Left ventricle myocardium inferior (tissue), 1 donor: ENCODE measurements around the gene NAV2. TPM values are rescaled to one million over a fixed set of nuclear protein-coding genes. Genes with fewer than 3 reads are reported as not detected.
A peak's percentile ranks its signal among the peaks of the same experiment; 100 is the strongest.

Experiments
- DNase-seq: peaks from one replicate; pipeline ENCODE4 v3.0.0-alpha.2; 2020
- H3K27ac ChIP-seq: fragments of 200-600 bp; replicated peaks from 2 replicates; pipeline ENCODE4 v1.8.0; 2021
- H3K27me3 ChIP-seq: fragments of 200-600 bp; 2 replicates; pipeline ENCODE4 v1.8.0; 2021; ENCODE audit warnings: low read depth
- H3K36me3 ChIP-seq: fragments of 200-600 bp; 2 replicates; pipeline ENCODE4 v1.8.0; 2021
- H3K4me1 ChIP-seq: fragments of 200-600 bp; 2 replicates; pipeline ENCODE4 v1.8.0; 2021
- H3K4me3 ChIP-seq: fragments of 200-600 bp; 2 replicates; pipeline ENCODE4 v1.8.0; 2021; ENCODE audit warnings: mild to moderate bottlenecking, moderate library complexity
- H3K9me3 ChIP-seq: fragments of 200-600 bp; replicated peaks from 2 replicates; pipeline ENCODE4 v1.8.0; 2021
- CTCF ChIP-seq: fragments of 200-600 bp; IDR thresholded peaks from 2 replicates; pipeline ENCODE4 v1.8.0; 2021; ENCODE audit warnings: antibody characterized with exemption, mild to moderate bottlenecking, borderline replicate concordance
- intact Hi-C: fragments of 100-400 bp; cut with micrococcal nuclease; formaldehyde crosslinking; loops from one replicate; pipeline ENCODE4 v1.11.0; 2022
- total RNA-seq: library from RNA; stranded (reverse); fragmentation: NEBNext Ultra II Directional; extraction: Animal tissue kit (Norgen Biotek cat#: 25700); gene quantifications from one replicate; pipeline ENCODE4 v1.2.1, GENCODE V29; 2021
- donor health status: DM: no; HTN: yes; CAD: no; lungs with severe emphysema.

Gene NAV2
- total RNA-seq, 1 donor from 2014 or later: 14.3 TPM

- Histone ChIP-seq H3K9me3 (no peaks in the 10 kb centered on the region), H3K36me3 (no peaks in the 10 kb centered on the region), H3K27me3 (no peaks in the 10 kb centered on the region), H3K4me1 (peaks cover 46% of the 10 kb centered on the region), H3K4me3 (no peak overlapping the region), H3K27ac (no peak overlapping the region)
- intact Hi-C loops: no loop called here
- no peak for TF ChIP-seq CTCF
- no peak for DNase-seq
These were observed 148.5 kb downstream of the NAV2 start for GRCh38 chr11:19861171-19861570.

GRCh38 chr11:19862091-19862490 is 149.5 kb downstream of the NAV2 start:
- no peak overlapping the region for H3K4me3 ChIP-seq
- no peak for TF ChIP-seq CTCF
- H3K27ac ChIP-seq: no peak overlapping the region
- no peaks in the 10 kb centered on the region for H3K36me3 ChIP-seq
- H3K4me1 ChIP-seq: peaks cover 52% of the 10 kb centered on the region
- intact Hi-C loops: no loop called here
- no peaks in the 10 kb centered on the region for H3K9me3 ChIP-seq
- no peak for DNase-seq
- no peaks in the 10 kb centered on the region for H3K27me3 ChIP-seq

- intact Hi-C loops: no loop called here
- Histone ChIP-seq H3K4me3 (no peak overlapping the region), H3K9me3 (no peaks in the 10 kb centered on the region), H3K27me3 (no peaks in the 10 kb centered on the region), H3K27ac (peak overlapping the region; percentile 8), H3K4me1 (peaks cover 66% of the 10 kb centered on the region), H3K36me3 (no peaks in the 10 kb centered on the region)
- TF ChIP-seq CTCF: no peak
- DNase-seq: no peak
These were observed 151.8 kb downstream of the NAV2 start for GRCh38 chr11:19864141-19865140.

GRCh38 chr11:19866037-19866436 is 153.4 kb downstream of the NAV2 start:
- Histone ChIP-seq H3K4me1 (peaks cover 81% of the 10 kb centered on the region), H3K4me3 (no peak overlapping the region), H3K9me3 (no peaks in the 10 kb centered on the region), H3K27ac (no peak overlapping the region), H3K27me3 (no peaks in the 10 kb centered on the region), H3K36me3 (no peaks in the 10 kb centered on the region)
- no peak for TF ChIP-seq CTCF
- intact Hi-C loops: no loop called here
- DNase-seq: no peak

GRCh38 chr11:19866521-19866920 is 153.9 kb downstream of the NAV2 start:
- H3K36me3 ChIP-seq: no peaks in the 10 kb centered on the region
- no peaks in the 10 kb centered on the region for H3K9me3 ChIP-seq
- H3K27me3 ChIP-seq: no peaks in the 10 kb centered on the region
- no peak overlapping the region for H3K27ac ChIP-seq
- no peak for DNase-seq
- no peak for TF ChIP-seq CTCF
- intact Hi-C loops: no loop called here
- H3K4me1 ChIP-seq: peaks cover 79% of the 10 kb centered on the region
- H3K4me3 ChIP-seq: no peak overlapping the region
